HepG2 (cell line): ENCODE measurements around the gene SCN9A. TPM values are rescaled to one million over a fixed set of nuclear protein-coding genes. Genes with fewer than 3 reads are reported as not detected.

Experiments used
- ATAC-seq: fragments of 200-7000 bp; cut with Tn5 transposase; 3 replicates; pipeline ENCODE4 v1.9.1; 2020; ENCODE audit warnings: mild to moderate bottlenecking, moderate library complexity
- BruUV-seq: library from RNA; stranded (reverse); fragments of 400-500 nt; replicated peaks from 2 replicates; lab custom pipeline; 2021; lab: Mats Ljungman, UMichigan
- CTCF ChIA-PET: fragments of 300-600 bp; formaldehyde crosslinking; extraction: SDS; loops from one replicate; lab custom pipeline; 2021; ENCODE audit warnings: low total read pairs, inconsistent platforms, low intra/inter-chr PET ratio; lab: Yijun Ruan, JAX
- POLR2A ChIA-PET: fragments of 350-600 bp; sonication (Branson Sonifier 250); formaldehyde crosslinking; loops from one replicate; lab custom pipeline; 2020; ENCODE audit warnings: antibody characterized with exemption, inconsistent platforms; lab: Yijun Ruan, JAX
- DNase-seq: peaks from one replicate; pipeline ENCODE4 v3.0.0-alpha.2; 2015; ENCODE audit warnings: low spot score
- FAIRE-seq: peaks from 3 replicates; lab custom pipeline; 2011; peaks lifted over from hg19 to GRCh38; lab: Jason Lieb, UNC
- H2AFZ ChIP-seq: one replicate; pipeline ENCODE4 v1.6.1; 2011; ENCODE audit warnings: low read length, inconsistent platforms
- H3K27ac ChIP-seq: fragments of 300-600 bp; 3 replicates; pipeline ENCODE4 v1.8.0; 2011; ENCODE audit warnings: mixed run types, mild to moderate bottlenecking, mixed read lengths, low read length, inconsistent platforms; ENCODE audit not compliant: insufficient read depth; ENCODE audit errors: extremely low read length
- H3K27me3 ChIP-seq, 2 experiments: fragments of 200-600 bp in 1 of 2; 2 replicates in 1 of 2; 3 replicates in 1 of 2; pipeline versions ENCODE4 v1.6.0 to v1.8.0; 2011; ENCODE audit warnings: low read length in 2 of 2, mild to moderate bottlenecking in 2 of 2, moderate library complexity in 2 of 2, inconsistent platforms in 1 of 2; ENCODE audit not compliant: insufficient read depth in 2 of 2, control insufficient read depth in 1 of 2
- H3K36me3 ChIP-seq, 2 experiments: fragments of 200-600 bp in 1 of 2; replicated peaks in 1 of 2; 2 replicates in 1 of 2; 3 replicates in 1 of 2; pipeline versions ENCODE4 v1.5.1 to v1.8.0; 2011; ENCODE audit warnings: low read length in 2 of 2, inconsistent platforms in 1 of 2; ENCODE audit not compliant: insufficient read depth in 2 of 2, control insufficient read depth in 1 of 2
- H3K4me1 ChIP-seq: 2 replicates; pipeline ENCODE4 v1.5.1; 2012; ENCODE audit warnings: low read length, inconsistent platforms; ENCODE audit not compliant: insufficient read depth
- H3K4me2 ChIP-seq: 2 replicates; pipeline ENCODE4 v1.6.0; 2011; ENCODE audit warnings: low read depth, low read length, inconsistent platforms
- H3K4me3 ChIP-seq, 3 experiments: fragments of 200-600 bp in 1 of 3; sonication (generic), shearing (Covaris generic) in 1 of 3; replicated peaks in 1 of 3; 2 replicates each; pipeline ENCODE4 v1.5.1; 2011 to 2016; ENCODE audit warnings: low read length in 3 of 3, inconsistent platforms in 2 of 3, low read depth in 2 of 3, mild to moderate bottlenecking in 2 of 3, control low read depth in 1 of 3, mixed read lengths in 1 of 3; ENCODE audit not compliant: insufficient read depth in 1 of 3
- H3K79me2 ChIP-seq: one replicate; pipeline ENCODE4 v1.6.1; 2011; ENCODE audit warnings: low read length, inconsistent platforms; ENCODE audit not compliant: insufficient read depth
- H3K9ac ChIP-seq: 2 replicates; pipeline ENCODE4 v1.6.0; 2011; ENCODE audit warnings: mild to moderate bottlenecking, low read depth, low read length, inconsistent platforms; ENCODE audit not compliant: insufficient read depth
- H3K9me3 ChIP-seq: 2 replicates; pipeline ENCODE4 v1.5.1; 2012; ENCODE audit warnings: mild to moderate bottlenecking, low read length
- H4K20me1 ChIP-seq: 2 replicates; pipeline ENCODE4 v1.6.0; 2011; ENCODE audit warnings: inconsistent platforms, mild to moderate bottlenecking, low read length, moderate library complexity; ENCODE audit not compliant: insufficient read depth
- MAFF ChIP-seq: IDR thresholded peaks from 2 replicates; pipeline ENCODE4 v1.6.1; 2011; ENCODE audit warnings: low read depth, low read length, improper control_type of control experiment
- MAFK ChIP-seq, 2 experiments: IDR thresholded peaks in 1 of 2; conservative IDR thresholded peaks in 1 of 2; 2 replicates each; pipeline ENCODE4 v1.6.1; 2011; ENCODE audit warnings: improper control_type of control experiment in 2 of 2, low read length in 2 of 2
- NFE2L2 ChIP-seq: fragments of 150-350 bp; IDR thresholded peaks from 2 replicates; pipeline ENCODE4 v1.6.1; 2014; ENCODE audit warnings: low read length
- POLR2AphosphoS2 ChIP-seq: IDR thresholded peaks from 2 replicates; pipeline ENCODE4 v1.6.1; 2011; ENCODE audit warnings: low read depth, low read length, improper control_type of control experiment
- ZBTB14 ChIP-seq: sonication (generic); formaldehyde crosslinking; IDR thresholded peaks from 2 replicates; pipeline ENCODE4 v1.4.0; 2020; ENCODE audit warnings: missing genetic modification reagents
- ZFP41 ChIP-seq: sonication (generic); formaldehyde crosslinking; IDR thresholded peaks from 2 replicates; pipeline ENCODE4 v1.4.0; 2020; ENCODE audit warnings: mild to moderate bottlenecking, missing genetic modification reagents, borderline replicate concordance
- ZNF34 ChIP-seq: sonication (generic); formaldehyde crosslinking; IDR thresholded peaks from 2 replicates; pipeline ENCODE4 v1.4.0; 2020; ENCODE audit warnings: mild to moderate bottlenecking, missing genetic modification reagents, borderline replicate concordance
- WGBS: methylation state at CpG from one replicate; pipeline ENCODE4 v1.1.6; 2017; ENCODE audit warnings: low lambda C conversion rate; 5-methylcytosine and 5-hydroxymethylcytosine counted together
- in situ Hi-C: cut with HindIII; loops from 2 replicates; pipeline ENCODE4 v1.10.0; 2017; ENCODE audit warnings: low pct_unique_long_range_greater_than_20kb; ENCODE audit not compliant: extremely low pct_ligation_motif_present
- intact Hi-C: fragments of 100-400 bp; cut with micrococcal nuclease; formaldehyde crosslinking; loops from one replicate; pipeline ENCODE4 v1.10.0; 2022; ENCODE audit not compliant: unreplicated experiment
- polyA plus RNA-seq, 8 experiments: library from polyadenylated mRNA; depleted of rRNA in 3 of 8; stranded (reverse) in 7 of 8; unstranded in 1 of 8; fragments of >200 nt; fragmentation: Illumina TruSeq in 4 of 8; extraction: Trizol in 4 of 8; gene quantifications; 2 replicates each; pipeline versions ENCODE4 v1.2.1 to v1.2.3, GENCODE V29; 2011 to 2016; ENCODE audit warnings: low read depth in 4 of 8, missing spikeins in 1 of 8, mixed read lengths in 1 of 8; ENCODE audit not compliant: insufficient read depth in 1 of 8
- total RNA-seq, 5 experiments: library from RNA; depleted of rRNA; stranded (reverse); fragments of >200 nt; fragmentation: Illumina TruSeq; extraction: Trizol; gene quantifications; 2 replicates each; pipeline ENCODE4 v1.2.3, GENCODE V29; 2016; ENCODE audit warnings: low read depth in 1 of 5

SCN9A gene
- total and polyA plus RNA-seq, 2 of the 13 experiments (the other 11 are each of a cell fraction or from before 2014, with no cell fraction given) = 15.3 to 24.3 TPM

GRCh38 chr2:166357068-166357949 is 18.4 kb downstream of the SCN9A start:
- POLR2A ChIA-PET = interaction anchor here (1.7 kb wide), 1 partner anchor 19 kb away, joined by 3 read pairs; no protein-coding TSS in a partner anchor
- peaks cover 25% of the 10 kb centered on the region for H3K4me1 ChIP-seq
- no peak for FAIRE-seq
- BruUV-seq = no TSS peak
- in situ Hi-C loops = no loop called here
- no peak overlapping the region for H2AFZ ChIP-seq
- H3K79me2 ChIP-seq = peaks cover 4% of the 10 kb centered on the region
- no peak overlapping the region for H3K27ac ChIP-seq
- 97% methylated on average over 7 of the region's 7 CpGs for WGBS
- TF ChIP-seq NFE2L2 = peak; percentile 95
- peak; percentile 83 for TF ChIP-seq MAFF
- peak; percentile 91; the same call in 1 of the 2 replicates for TF ChIP-seq POLR2AphosphoS2
- no peak for TF ChIP-seq ZFP41 (CRISPR knock-in tag)
- peak; percentile 86 to 89 for TF ChIP-seq MAFK (conservative IDR thresholded peaks at IDR 0.05 in 1 of 2, IDR thresholded peaks at IDR 0.05 in 1 of 2; ENCODE audit: low read length in 2 of 2)
- TF ChIP-seq, all 625 proteins: peak for 4
- DNase-seq (no peak), ATAC-seq (no peak)
- CTCF ChIA-PET = no interaction called here
- Histone ChIP-seq H3K4me2 (no peak overlapping the region), H3K9me3 (no peaks in the 10 kb centered on the region), H3K4me3 (no peak overlapping the region), H3K27me3 (no peaks in the 10 kb centered on the region), H3K36me3 (no peaks in the 10 kb centered on the region; a peak in 1 of 5 replicates), H3K9ac (no peak overlapping the region), H4K20me1 (no peaks in the 10 kb centered on the region)
- intact Hi-C loops = no loop called here

GRCh38 chr2:166351319-166351718 is 24.4 kb downstream of the SCN9A start:
- CTCF ChIA-PET = no interaction called here
- intact Hi-C loops = no loop called here
- ATAC-seq (no peak), FAIRE-seq (no peak), DNase-seq (no peak)
- Histone ChIP-seq H3K4me3 (no peak overlapping the region), H3K4me1 (peaks cover 7% of the 10 kb centered on the region), H3K4me2 (no peak overlapping the region), H3K9me3 (no peaks in the 10 kb centered on the region), H3K27me3 (no peaks in the 10 kb centered on the region), H3K9ac (no peak overlapping the region), H3K27ac (no peak overlapping the region), H3K36me3 (peaks cover 0 to 3% of the 10 kb centered on the region in 2 experiments; a peak in 1 of 5 replicates), H3K79me2 (no peaks in the 10 kb centered on the region), H4K20me1 (no peaks in the 10 kb centered on the region), H2AFZ (no peak overlapping the region)
- in situ Hi-C loops = no loop called here
- 0 out of 2 replicates have a peak, but pooled peaks have one; percentile 16 for TF ChIP-seq ZBTB14
- TF ChIP-seq ZNF34 = no peak
- POLR2A ChIA-PET = no interaction called here
- no TSS peak for BruUV-seq
